ENCODE measurements around the gene RNF222.

DNA sequence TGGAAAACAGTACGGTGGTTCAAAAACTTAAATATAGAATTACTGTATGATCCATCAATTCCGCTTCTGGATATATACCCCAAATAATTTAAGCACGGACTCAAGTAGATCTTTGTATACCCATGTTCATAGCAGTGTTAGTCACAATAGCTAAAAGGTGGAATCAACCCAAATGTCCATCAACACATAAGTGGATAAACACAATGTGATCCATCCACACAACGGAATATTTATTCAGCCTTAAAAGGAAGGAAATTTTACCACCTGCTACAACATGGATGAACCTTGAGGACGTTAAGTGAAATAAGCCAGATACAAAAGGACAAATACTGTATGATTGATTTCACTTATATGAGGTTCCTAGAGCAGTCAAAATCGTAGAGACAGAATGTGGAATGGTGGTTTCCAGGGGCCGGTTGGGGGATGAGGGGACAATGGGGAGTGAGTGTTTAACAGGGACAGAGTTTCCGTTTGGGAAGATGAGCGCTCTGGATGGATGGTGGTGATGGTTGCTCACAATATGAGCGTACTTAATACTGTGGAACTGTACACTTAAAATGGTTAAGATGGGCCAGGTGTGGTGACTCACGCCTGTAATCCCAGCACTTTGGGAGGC is 5.4 kb upstream of the RNF222 start:
- TF ChIP-seq CTCF (IDR thresholded peaks at IDR 0.05) (no peak), POLR2AphosphoS5 (IDR thresholded peaks at IDR 0.05) (no peak), POLR2A (IDR thresholded peaks at IDR 0.05) (no peak)
